HG03457 (cell line): ENCODE data around the gene TAF13.
"Not testable (repeated sequence)": the region's sequence is repeated elsewhere in the genome, so short reads cannot be mapped to it uniquely, and the experiment has no call there.

Experiments used
- ATAC-seq: cut with Tn5 transposase; IDR thresholded peaks from one replicate; pipeline ENCODE4 v1.9.1; 2021; ENCODE audit warnings: moderate number of reproducible peaks; ENCODE audit not compliant: unreplicated experiment

The TAF13 gene

DNA sequence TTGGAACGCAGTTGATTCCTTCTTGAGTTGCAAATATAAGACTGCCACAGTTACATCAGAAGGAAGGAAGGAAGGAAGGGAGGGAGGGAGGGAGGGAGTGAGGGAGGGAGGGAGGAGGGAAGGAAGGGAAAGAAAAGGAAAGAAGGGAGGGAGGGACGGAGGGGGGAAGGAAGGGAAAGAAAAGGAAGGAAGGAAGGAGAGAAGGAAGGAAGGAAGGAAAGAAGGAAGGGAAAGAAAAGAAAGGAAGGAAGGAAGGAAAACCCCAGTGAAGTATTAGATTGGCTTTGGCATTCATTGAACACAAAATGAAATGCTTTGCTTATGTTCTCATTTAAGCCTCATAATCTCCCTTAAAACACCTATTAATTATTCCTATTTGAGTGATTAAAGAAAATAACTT is 27.5 kb downstream of the TAF13 start:
- no peak for ATAC-seq

- no peak for ATAC-seq
Measured at GRCh38 chr1:109047339-109047738, 28.5 kb downstream of the TAF13 start.

DNA sequence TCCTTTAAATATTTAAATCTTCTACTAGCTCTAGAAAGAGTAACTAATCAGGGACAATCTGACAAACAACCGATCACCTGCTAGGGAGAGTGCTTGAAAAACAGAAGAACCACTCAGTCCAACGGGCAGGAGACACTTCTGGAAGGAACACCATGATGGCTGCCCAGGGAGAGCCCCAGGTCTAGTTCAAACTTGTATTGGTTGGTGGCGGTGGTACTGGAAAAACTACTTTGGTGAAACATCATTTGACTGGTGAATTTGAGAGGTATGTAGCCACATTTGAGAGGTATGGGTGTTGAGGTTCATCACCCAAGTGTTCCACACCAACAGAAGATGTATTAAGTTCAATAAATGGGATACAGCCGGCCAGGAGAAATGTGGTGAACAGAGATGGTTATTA is 29.1 kb downstream of the TAF13 start:
- ATAC-seq: no peak

GRCh38 chr1:109045595-109045994 is 30.2 kb downstream of the TAF13 start:
- ATAC-seq: no peak

DNA sequence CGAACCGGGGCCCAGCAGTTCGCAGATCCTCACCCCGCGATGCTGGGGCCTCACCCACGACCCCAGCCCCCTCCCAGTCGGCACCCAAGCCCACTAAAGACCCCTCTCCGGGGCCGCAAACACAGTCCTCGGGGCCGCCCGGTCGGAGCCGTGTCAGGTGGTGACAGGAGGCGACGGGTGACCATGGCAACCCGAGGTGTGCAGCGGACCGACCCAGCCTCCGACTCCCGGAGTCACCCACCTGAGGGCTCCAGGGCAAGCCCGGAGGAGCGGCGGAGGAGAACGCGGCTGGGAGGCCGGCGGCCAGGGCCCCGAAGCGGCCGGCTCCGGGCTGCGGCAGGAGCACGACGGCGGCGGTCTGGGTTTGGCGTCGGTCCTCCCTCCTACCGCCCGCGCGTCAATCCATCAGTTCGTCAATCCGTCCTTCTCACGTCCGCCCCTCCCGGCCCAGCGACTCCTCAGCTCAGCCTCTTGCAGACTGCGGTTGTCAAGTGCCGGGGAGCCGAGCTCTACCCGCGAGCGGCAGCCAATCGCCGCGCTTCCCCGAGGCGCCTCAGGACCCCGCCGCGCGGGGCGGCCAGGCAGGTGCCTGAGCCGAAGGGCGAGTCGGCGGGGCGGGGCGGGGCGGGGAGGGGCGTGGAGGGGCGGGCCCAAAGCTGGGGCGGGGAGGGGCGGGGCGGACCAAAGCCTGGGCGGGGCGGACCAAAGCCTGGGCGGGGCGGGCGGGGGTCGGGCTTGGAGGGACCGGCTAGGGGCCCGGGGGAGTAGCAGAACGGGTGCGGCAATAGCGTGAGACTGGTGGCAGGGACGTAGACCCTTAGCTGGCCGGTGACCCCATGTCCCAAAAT is 34.0 kb downstream of the TAF13 start, which contains the start of gene WDR47:
Gene WDR47 (minus strand): TSS at position 482 of the 848 bp plus-strand sequence. CDS start 18,590 bp downstream, outside the sequence.
- peak; percentile 94 for ATAC-seq

DNA sequence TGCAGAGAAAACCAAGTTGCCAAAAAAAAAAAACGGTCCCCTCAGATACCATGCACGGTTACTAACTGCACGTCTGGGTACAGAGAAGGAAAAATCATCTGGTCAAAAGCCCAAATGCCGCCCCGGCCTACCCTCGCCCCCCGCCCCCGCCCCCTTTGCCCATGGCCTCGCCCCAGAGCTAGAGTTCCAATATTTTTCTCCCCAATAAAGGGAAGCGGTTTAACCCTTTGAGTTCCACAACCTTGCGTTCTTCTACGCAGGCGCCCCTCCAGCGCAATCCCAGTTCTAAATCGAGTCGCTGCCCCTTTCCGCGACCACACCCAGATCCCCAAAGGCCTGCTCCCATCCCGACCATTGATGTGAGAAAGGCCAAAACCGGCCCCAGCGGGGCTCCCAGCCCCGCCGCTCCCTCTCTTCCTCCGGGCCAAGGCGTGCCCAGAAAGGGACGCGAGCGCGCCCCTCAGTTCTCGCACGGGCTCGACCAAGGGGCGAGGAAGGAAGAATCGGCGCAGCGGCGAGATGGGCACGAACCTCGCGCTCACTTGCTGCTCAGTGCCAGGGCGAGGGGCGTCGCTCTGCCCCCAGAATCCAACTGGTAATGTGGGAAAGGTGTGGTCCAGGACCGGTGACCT is 34.7 kb downstream of the TAF13 start:
- peak; percentile 8 for ATAC-seq

DNA sequence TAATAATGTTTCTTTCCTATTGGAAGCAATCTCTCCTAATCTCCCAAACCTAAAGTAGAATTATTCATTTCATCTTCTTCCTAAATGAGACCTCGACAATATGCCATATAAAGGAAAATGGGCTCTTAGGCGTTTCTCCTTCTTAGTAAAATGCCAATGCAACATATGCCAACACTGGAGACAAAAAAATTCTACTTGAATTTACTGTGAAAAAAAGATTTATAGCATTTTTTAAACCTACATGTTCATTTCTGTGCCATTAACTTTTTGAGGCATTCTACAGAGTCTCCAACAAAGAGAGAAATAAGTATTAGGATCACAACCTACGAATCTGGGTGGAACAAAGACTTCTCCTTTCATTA is 35.2 kb downstream of the TAF13 start:
- ATAC-seq: no peak

DNA sequence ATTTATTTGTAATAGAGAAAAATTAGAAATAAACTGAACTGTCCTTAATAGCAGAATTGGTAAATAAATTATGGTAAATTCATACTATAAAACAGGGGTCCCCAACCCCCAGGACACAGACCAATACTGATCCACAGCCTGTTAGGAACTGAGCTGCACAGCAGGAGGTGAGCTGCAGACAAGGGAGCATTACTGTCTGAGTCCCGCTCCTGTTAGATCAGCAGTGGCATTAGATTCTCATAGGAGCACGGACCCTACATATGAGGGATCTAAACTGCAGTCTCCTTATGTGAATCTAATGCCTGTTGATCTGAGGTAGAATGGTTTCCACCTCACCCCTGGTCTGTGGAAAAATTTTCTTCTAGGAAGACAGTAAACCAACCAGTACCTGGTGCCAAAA is 41.4 kb downstream of the TAF13 start:
- no peak for ATAC-seq

DNA sequence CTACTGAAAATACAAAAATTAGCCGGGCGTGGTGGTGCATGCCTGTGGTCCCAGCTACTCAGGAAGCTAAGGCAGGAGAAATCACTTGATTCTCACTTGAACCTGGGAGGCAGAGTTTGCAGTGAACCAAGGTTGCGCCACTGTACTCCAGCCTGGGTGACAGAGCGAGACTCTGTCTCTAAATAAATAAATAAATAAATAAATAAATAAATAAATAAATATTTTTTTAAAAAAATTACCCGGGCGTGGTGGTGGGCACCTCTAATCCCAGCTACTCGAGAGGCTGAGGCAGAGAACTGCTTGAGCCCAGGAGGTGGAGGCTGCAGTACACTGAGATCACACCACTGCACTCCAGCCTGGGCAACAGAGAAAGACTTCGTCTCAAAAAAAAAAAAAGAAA is 46.3 kb downstream of the TAF13 start:
- ATAC-seq: not testable (repeated sequence)

DNA sequence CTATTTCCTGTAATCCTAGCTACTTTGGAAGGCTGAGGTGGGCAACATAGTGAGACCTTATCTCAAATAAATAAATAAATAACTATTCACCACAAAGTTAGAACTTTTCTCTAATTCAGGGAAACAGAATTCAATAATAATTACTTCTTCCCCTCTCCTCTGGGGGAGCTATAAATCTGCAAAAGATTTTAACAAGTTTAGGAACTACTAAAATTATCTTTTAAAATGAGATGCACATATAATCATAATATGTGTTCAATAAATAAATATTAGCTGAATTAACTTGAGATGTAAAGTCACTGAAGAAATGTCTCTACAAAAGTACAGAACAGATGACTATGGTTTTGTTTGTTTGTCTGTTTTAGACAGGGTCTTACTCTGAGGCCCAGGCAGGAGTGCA is 48.0 kb downstream of the TAF13 start:
- no peak for ATAC-seq

GRCh38 chr1:109025694-109026093 is 50.1 kb downstream of the TAF13 start:
- ATAC-seq: no peak

DNA sequence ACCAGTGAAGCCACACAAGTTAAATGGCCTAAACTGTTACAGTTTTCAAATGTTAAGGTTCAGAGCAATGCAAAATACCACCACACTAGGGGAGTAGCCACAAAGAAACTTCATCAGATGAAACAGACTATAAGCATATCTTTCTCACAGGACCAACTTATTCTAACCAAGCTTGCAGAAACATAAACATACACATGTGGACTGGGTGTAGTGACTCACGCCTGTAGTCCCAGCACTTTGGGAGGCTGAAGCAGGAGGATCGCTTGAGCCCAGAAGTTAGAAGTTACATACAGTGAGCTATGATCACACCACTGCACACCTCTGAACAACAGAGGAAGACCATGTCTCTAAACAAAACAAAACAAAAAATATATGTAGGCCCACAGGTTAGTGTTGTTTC is 51.2 kb downstream of the TAF13 start:
- ATAC-seq: no peak

- no peak for ATAC-seq
Measured at GRCh38 chr1:109020693-109021257, 55.0 kb downstream of the TAF13 start.

- not testable (repeated sequence) for ATAC-seq
Measured at GRCh38 chr1:109017719-109018118, 58.1 kb downstream of the TAF13 start.

GRCh38 chr1:109017134-109017533 is 58.7 kb downstream of the TAF13 start:
- no peak for ATAC-seq
